ENCODE data around the gene OR2K2. TPM values are rescaled to one million over a fixed set of nuclear protein-coding genes. Genes with fewer than 3 reads are reported as not detected.
A peak's percentile ranks its signal among the peaks of the same experiment; 100 is the strongest.

Gene OR2K2
- total and polyA plus RNA-seq, 9 of the 15 experiments (the other 6 are each of a cell fraction or from before 2014, with no cell fraction given), result not detected

GRCh38 chr9:111375062-111375461 lies 45.0 kb upstream of the OR2K2 start (continued):
- no peak for TF ChIP-seq RREB1 (CRISPR knock-in tag; IDR thresholded peaks at IDR 0.05)
- TF ChIP-seq ZNF146 (CRISPR knock-in tag; IDR thresholded peaks at IDR 0.05; ENCODE audit: unreplicated experiment), result no peak
- TF ChIP-seq ZNF263 (CRISPR knock-in tag; IDR thresholded peaks at IDR 0.05; ENCODE audit: borderline replicate concordance), result no peak

GRCh38 chr9:111372297-111372696 lies 42.3 kb upstream of the OR2K2 start:
- no peaks in the 10 kb centered on the region for H3K27me3 ChIP-seq (ENCODE audit: control insufficient read depth in 2 of 2, insufficient read depth in 2 of 2, low read length in 2 of 2)
- no peak for DNase-seq (ENCODE audit: extremely low read depth in 1 of 4, low spot score in 3 of 4)
- H3K9ac ChIP-seq (ENCODE audit: insufficient read depth in 1 of 2, low read depth in 2 of 2, low read length in 2 of 2), result no peak overlapping the region
- no peak overlapping the region for H2AFZ ChIP-seq (ENCODE audit: low read depth, low read length)
- no peaks in the 10 kb centered on the region for H3K9me3 ChIP-seq (replicated peaks; ENCODE audit: control insufficient read depth, insufficient read depth, low read depth, low read length)
- no peak for FAIRE-seq
- intact Hi-C loops (cut with micrococcal nuclease), result no loop called here
- no peaks in the 10 kb centered on the region for H3K79me2 ChIP-seq (ENCODE audit: control insufficient read depth, insufficient read depth, low read length)
- H3K4me2 ChIP-seq (ENCODE audit: insufficient read depth, low read length), result no peak overlapping the region
- peaks cover 98% of the 10 kb centered on the region for H3K36me3 ChIP-seq (ENCODE audit: control insufficient read depth, insufficient read depth, low read length)
- ChIA-PET CTCF (ENCODE audit: low intra/inter-chr PET ratio) (no interaction called here), POLR2A (no interaction called here)
- H3K9me1 ChIP-seq (ENCODE audit: control insufficient read depth, insufficient read depth, low read length), result no peaks in the 10 kb centered on the region
- 93% methylated on average over 6 of the region's 6 CpGs for WGBS (ENCODE audit: insufficient coverage, low coverage, missing lambda C conversion rate)
- TF ChIP-seq ZNF316 (IDR thresholded peaks at IDR 0.05) (peak; percentile 44; the same call in 1 of the 2 replicates), C11orf30 (IDR thresholded peaks at IDR 0.05; ENCODE audit: low read depth) (peak; percentile 45; the same call in 1 of the 2 replicates), NFIX (CRISPR knock-in tag; IDR thresholded peaks at IDR 0.05; ENCODE audit: low read depth) (no peak)
- no TSS peak for BruUV-seq (replicated peaks)
- H4K20me1 ChIP-seq (replicated peaks; ENCODE audit: control insufficient read depth, insufficient read depth, low read length), result no peaks in the 10 kb centered on the region
- in situ Hi-C loops (cut with MboI), result no loop called here
- H3K4me1 ChIP-seq (replicated peaks in 1 of 2; ENCODE audit: control insufficient read depth in 2 of 2, insufficient read depth in 2 of 2, low read length in 2 of 2), result no peaks in the 10 kb centered on the region
- no peak overlapping the region for H3K27ac ChIP-seq (ENCODE audit: extremely low read depth, low read depth, low read length)
- ATAC-seq, result no peak
- H3K4me3 ChIP-seq, result no peak overlapping the region

Data from K562 (cell line).